Measurements from ENCODE around the gene ANO6.
"Not testable (repeated sequence)": the region's sequence is repeated elsewhere in the genome, so short reads cannot be mapped to it uniquely, and the experiment has no call there.

The ANO6 gene

GRCh38 chr12:45304514-45305178 is 88.8 kb downstream of the ANO6 start:
- no peak for DNase-seq (ENCODE audit: low read depth in 2 of 2)

- no peak for DNase-seq (ENCODE audit: low read depth in 2 of 2)
These were observed 90.0 kb downstream of the ANO6 start for GRCh38 chr12:45305907-45306306.

- DNase-seq (ENCODE audit: low read depth in 2 of 2), result no peak
These were observed 94.1 kb downstream of the ANO6 start for GRCh38 chr12:45309836-45310626.

- no peak for DNase-seq (ENCODE audit: low read depth in 2 of 2)
These were observed 94.7 kb downstream of the ANO6 start for GRCh38 chr12:45310627-45310968.

- no peak for DNase-seq (ENCODE audit: low read depth in 2 of 2)
These were observed 96.1 kb downstream of the ANO6 start for GRCh38 chr12:45312012-45312411.

GRCh38 chr12:45314770-45315169 is 98.9 kb downstream of the ANO6 start:
- no peak for DNase-seq (ENCODE audit: low read depth in 2 of 2)

GRCh38 chr12:45315462-45315861 is 99.6 kb downstream of the ANO6 start:
- no peak for DNase-seq (ENCODE audit: low read depth in 2 of 2)

GRCh38 chr12:45317261-45317660 is 101.4 kb downstream of the ANO6 start:
- not testable (repeated sequence) for DNase-seq (ENCODE audit: low read depth in 2 of 2)

- no peak for DNase-seq (ENCODE audit: low read depth in 2 of 2)
These were observed 106.9 kb downstream of the ANO6 start for GRCh38 chr12:45322810-45323209.

GRCh38 chr12:45324391-45324790 is 108.5 kb downstream of the ANO6 start:
- DNase-seq (ENCODE audit: low read depth in 2 of 2), result no peak

GRCh38 chr12:45326358-45326975 is 110.6 kb downstream of the ANO6 start:
- no peak for DNase-seq (ENCODE audit: low read depth in 2 of 2)

GRCh38 chr12:45327823-45328383 is 112.0 kb downstream of the ANO6 start:
- no peak for DNase-seq (ENCODE audit: low read depth in 2 of 2)

GRCh38 chr12:45329238-45329637 is 113.3 kb downstream of the ANO6 start:
- no peak for DNase-seq (ENCODE audit: low read depth in 2 of 2)

GRCh38 chr12:45329702-45330101 is 113.8 kb downstream of the ANO6 start:
- DNase-seq (ENCODE audit: low read depth in 2 of 2), result no peak

- DNase-seq (ENCODE audit: low read depth in 2 of 2), result no peak
These were observed 115.7 kb downstream of the ANO6 start for GRCh38 chr12:45331552-45331951.

GRCh38 chr12:45334396-45334795 is 118.5 kb downstream of the ANO6 start:
- no peak for DNase-seq (ENCODE audit: low read depth in 2 of 2)

GRCh38 chr12:45336331-45336730 is 120.4 kb downstream of the ANO6 start:
- no peak for DNase-seq (ENCODE audit: low read depth in 2 of 2)

GRCh38 chr12:45336762-45337596 is 121.1 kb downstream of the ANO6 start:
- DNase-seq (ENCODE audit: low read depth in 2 of 2), result no peak

- DNase-seq (ENCODE audit: low read depth in 2 of 2), result no peak
These were observed 121.9 kb downstream of the ANO6 start for GRCh38 chr12:45337835-45338234.

- no peak for DNase-seq (ENCODE audit: low read depth in 2 of 2)
These were observed 122.4 kb downstream of the ANO6 start for GRCh38 chr12:45338272-45338671.

- DNase-seq (ENCODE audit: low read depth in 2 of 2), result no peak
These were observed 123.1 kb downstream of the ANO6 start for GRCh38 chr12:45339035-45339434.

- DNase-seq (ENCODE audit: low read depth in 2 of 2), result no peak
These were observed 126.3 kb downstream of the ANO6 start for GRCh38 chr12:45342171-45342570.
